Large intestine (tissue), 3 donors: ENCODE measurements around the gene KBTBD12. TPM values are rescaled to one million over a fixed set of nuclear protein-coding genes. Genes with fewer than 3 reads are reported as not detected.

ENCODE experiments used
- DNase-seq, 2 donors: peaks; one replicate each; pipeline versions ENCODE4 v3.0.0 to v3.0.0-alpha.2; 2013
- H3K27ac ChIP-seq: one replicate; pipeline ENCODE4 v1.5.1; 2013; ENCODE audit warnings: low read length
- H3K27me3 ChIP-seq: 2 replicates; pipeline ENCODE4 v1.6.1; 2013; ENCODE audit warnings: low read length; ENCODE audit not compliant: control insufficient read depth, insufficient read depth
- H3K36me3 ChIP-seq: 2 replicates; pipeline ENCODE4 v1.6.1; 2013; ENCODE audit warnings: low read length; ENCODE audit not compliant: control insufficient read depth, insufficient read depth
- H3K4me1 ChIP-seq: one replicate; pipeline ENCODE4 v1.6.1; 2013; ENCODE audit warnings: low read length; ENCODE audit not compliant: control insufficient read depth, insufficient read depth
- H3K4me3 ChIP-seq: one replicate; pipeline ENCODE4 v1.5.1; 2013; ENCODE audit warnings: low read length
- H3K9me3 ChIP-seq: one replicate; pipeline ENCODE4 v1.6.1; 2013; ENCODE audit warnings: mild to moderate bottlenecking, low read depth, low read length, moderate library complexity; ENCODE audit not compliant: control insufficient read depth
- whole genome bisulfite sequencing: methylation state at CpG from one replicate; pipeline ENCODE4 v1.1.5; 2013; ENCODE audit warnings: low lambda C conversion rate; ENCODE audit not compliant: insufficient coverage; 5-methylcytosine and 5-hydroxymethylcytosine counted together
- polyA plus RNA-seq: library from polyadenylated mRNA; unstranded; fragments of 120-200 nt; gene quantifications from one replicate; pipeline ENCODE4 v1.2.1, GENCODE V29; 2013

Gene KBTBD12
- polyA plus RNA-seq, 1 donor: 0.52 TPM

DNA sequence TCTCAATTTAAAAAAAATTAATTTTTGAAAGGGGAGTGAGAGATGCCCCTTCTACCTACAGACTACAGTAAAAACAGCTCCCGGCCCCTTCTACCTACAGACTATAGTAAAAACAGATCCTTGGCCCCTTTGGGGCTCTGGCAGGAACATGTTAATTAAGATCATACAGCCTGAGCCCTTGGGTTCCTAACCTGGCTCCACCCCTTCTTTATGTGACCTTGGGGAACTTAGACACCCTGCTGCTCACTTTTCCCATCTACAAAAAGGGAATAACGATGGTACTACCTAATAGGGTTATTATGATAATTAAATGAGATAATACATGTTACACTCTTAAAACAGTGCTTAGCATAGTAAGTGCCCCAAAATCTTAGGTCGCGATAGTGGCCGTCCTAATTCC is 77.1 kb downstream of the KBTBD12 start:
- Histone ChIP-seq H3K4me1 (no peaks in the 10 kb centered on the region), H3K9me3 (no peaks in the 10 kb centered on the region), H3K27me3 (no peaks in the 10 kb centered on the region), H3K27ac (no peak overlapping the region), H3K4me3 (no peak overlapping the region), H3K36me3 (no peaks in the 10 kb centered on the region)
- DNase-seq: no peak
- no CpG with 5 or more reads among the region's 5 CpGs for WGBS

DNA sequence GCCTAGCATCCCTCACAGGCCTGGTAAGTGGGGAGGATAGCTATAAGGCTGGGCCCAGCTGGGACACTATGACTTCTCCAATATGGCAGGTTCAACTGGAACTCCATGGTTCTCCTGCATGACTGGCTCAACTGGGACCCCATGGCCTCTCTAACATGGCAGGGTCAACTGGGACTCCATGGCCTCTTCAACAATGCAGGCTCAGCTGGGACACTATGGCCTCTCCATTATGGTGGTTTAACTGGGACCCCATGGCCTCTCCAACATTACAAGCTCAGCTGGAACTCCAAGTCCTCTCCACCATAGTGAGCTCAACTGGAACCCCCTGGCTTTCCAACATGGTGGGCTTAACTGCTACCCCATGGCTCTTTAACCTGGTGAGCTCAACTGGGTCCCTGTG is 79.0 kb downstream of the KBTBD12 start:
- no peak for DNase-seq

DNA sequence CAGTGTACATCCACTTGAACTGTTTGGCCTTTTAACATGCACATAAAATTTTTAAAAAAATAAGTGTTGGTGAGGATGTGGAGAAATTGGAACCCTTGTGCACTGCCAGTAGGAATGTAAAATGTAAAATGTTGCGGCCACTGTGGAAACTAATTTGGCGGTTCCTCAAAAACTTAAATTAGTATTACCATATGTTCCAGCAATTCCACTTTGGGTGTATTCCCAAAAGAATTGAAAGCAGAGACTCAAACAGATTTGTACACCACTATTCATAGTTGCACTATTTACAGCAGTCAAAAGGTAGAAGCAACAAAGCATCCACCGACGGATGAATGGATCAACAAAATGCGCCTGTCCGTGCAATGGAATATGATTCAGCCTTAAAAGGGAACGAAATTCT is 82.0 kb downstream of the KBTBD12 start:
- Histone ChIP-seq H3K4me1 (no peaks in the 10 kb centered on the region), H3K27ac (no peak overlapping the region), H3K4me3 (no peak overlapping the region), H3K36me3 (no peaks in the 10 kb centered on the region), H3K27me3 (peaks cover 4% of the 10 kb centered on the region), H3K9me3 (no peaks in the 10 kb centered on the region)
- DNase-seq: no peak
- 100% methylated on average over 3 of the region's 7 CpGs for WGBS

More for the DNA sequence above, 79.0 kb downstream of the KBTBD12 start:
- Histone ChIP-seq H3K27me3 (no peaks in the 10 kb centered on the region), H3K36me3 (no peaks in the 10 kb centered on the region), H3K4me3 (no peak overlapping the region), H3K27ac (no peak overlapping the region), H3K4me1 (no peaks in the 10 kb centered on the region), H3K9me3 (no peaks in the 10 kb centered on the region)

DNA sequence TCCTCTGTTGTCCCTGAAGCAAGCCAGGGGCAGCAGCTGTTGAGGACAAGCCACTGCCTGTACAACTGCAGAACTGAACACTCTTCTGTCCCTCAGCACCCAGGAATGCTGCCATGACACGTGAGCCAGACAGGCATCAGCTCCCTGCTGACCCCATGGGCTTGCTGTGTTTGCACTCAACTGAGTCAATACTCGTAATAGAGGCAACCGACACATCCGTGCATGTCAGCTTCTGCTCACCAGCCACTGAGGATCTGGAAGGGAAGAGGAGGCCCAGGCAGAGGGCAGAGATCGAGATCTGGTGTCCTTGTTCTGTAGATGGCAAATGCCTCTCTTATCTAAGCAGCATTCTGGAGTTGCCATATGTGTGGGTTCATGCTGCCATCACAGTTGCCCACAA is 82.9 kb downstream of the KBTBD12 start:
- no CpG with 5 or more reads among the region's 5 CpGs for WGBS
- no peak overlapping the region for H3K27ac ChIP-seq
- DNase-seq: no peak

DNA sequence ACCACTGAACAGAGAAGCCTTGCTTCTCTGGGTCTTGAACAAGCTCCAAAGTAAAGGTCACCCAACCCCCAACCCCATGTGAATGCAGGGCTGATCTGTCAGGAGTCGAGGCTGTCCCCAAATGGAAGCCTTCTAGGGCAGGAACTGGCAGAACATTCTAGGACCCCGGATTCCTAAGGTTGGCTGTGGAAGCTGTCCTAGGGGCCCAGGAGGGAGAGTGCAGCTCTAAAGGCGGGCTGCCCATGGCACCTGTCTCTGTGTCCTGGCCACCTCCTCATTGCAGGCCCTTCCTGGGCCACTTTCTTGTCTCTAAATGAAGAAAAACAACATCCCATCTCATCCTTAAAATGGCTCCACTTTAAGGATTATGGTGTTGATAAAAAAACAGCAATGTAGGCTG is 83.6 kb downstream of the KBTBD12 start:
- peaks cover 4% of the 10 kb centered on the region for H3K27me3 ChIP-seq
- H3K27ac ChIP-seq: no peak overlapping the region
- no peak overlapping the region for H3K4me3 ChIP-seq
- WGBS: no CpG with 5 or more reads among the region's 3 CpGs
- H3K9me3 ChIP-seq: no peaks in the 10 kb centered on the region
- H3K36me3 ChIP-seq: no peaks in the 10 kb centered on the region
- no peaks in the 10 kb centered on the region for H3K4me1 ChIP-seq
- DNase-seq: no peak

More for the DNA sequence above, 82.9 kb downstream of the KBTBD12 start:
- no peaks in the 10 kb centered on the region for H3K9me3 ChIP-seq
- peaks cover 4% of the 10 kb centered on the region for H3K27me3 ChIP-seq
- H3K4me3 ChIP-seq: no peak overlapping the region
- no peaks in the 10 kb centered on the region for H3K36me3 ChIP-seq
- H3K4me1 ChIP-seq: no peaks in the 10 kb centered on the region

DNA sequence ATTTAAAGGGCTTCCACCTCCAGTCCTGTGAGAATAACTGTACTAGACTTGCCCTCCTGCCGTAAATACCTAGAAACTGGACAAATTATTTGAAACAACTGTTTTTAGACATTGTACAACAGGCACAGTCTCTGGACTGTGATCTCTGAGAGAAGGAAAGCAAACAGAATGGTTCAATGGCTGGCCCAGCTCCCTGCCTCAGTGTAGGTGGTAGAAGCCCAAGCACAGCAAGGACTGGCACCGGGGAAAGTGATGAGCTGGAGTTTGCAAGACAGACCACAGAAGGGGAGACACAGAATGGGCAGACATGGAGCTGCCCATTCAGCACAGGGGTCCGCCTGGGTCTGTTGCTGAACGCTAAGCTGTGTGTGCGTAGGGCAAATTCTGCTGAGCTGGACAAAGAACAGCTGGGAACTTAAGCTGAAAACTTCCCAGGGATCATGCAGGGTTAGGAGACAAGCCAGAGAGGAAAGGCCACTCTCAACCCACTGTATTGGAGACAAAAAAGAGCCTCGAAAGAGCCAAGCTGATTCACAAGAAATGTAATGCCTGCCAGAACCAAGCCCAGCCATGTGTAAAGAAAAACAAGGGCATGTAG is 84.6 kb downstream of the KBTBD12 start:
- H3K9me3 ChIP-seq: no peaks in the 10 kb centered on the region
- DNase-seq: no peak
- no CpG with 5 or more reads among the region's 6 CpGs for WGBS
- H3K4me1 ChIP-seq: no peaks in the 10 kb centered on the region
- H3K36me3 ChIP-seq: no peaks in the 10 kb centered on the region
- no peak overlapping the region for H3K27ac ChIP-seq
- no peak overlapping the region for H3K4me3 ChIP-seq
- H3K27me3 ChIP-seq: peaks cover 4% of the 10 kb centered on the region

DNA sequence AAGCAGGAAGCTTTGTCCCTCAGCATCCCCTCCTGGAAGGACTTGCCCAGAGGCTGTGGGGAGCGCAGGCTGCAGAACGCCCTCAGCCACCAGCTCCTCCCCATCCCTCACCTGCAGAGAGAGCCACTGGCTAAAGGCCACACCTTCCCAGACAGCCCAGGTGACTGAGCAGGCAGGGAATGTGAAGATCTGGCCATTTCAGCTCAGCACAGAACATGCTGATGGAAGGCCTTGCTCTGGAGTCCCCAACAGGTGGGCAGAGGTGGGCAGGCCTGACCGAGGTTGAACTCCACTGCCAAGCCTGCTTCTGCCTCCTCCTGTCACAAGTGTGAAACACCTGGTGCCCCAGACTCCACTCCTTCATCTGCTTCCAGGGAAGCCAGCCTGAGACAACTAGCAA is 86.5 kb downstream of the KBTBD12 start:
- Histone ChIP-seq H3K27ac (no peak overlapping the region), H3K4me1 (peaks cover 8% of the 10 kb centered on the region), H3K4me3 (no peak overlapping the region), H3K36me3 (no peaks in the 10 kb centered on the region), H3K27me3 (peaks cover 11% of the 10 kb centered on the region), H3K9me3 (no peaks in the 10 kb centered on the region)
- DNase-seq: no peak
- WGBS: no CpG with 5 or more reads among the region's 3 CpGs

DNA sequence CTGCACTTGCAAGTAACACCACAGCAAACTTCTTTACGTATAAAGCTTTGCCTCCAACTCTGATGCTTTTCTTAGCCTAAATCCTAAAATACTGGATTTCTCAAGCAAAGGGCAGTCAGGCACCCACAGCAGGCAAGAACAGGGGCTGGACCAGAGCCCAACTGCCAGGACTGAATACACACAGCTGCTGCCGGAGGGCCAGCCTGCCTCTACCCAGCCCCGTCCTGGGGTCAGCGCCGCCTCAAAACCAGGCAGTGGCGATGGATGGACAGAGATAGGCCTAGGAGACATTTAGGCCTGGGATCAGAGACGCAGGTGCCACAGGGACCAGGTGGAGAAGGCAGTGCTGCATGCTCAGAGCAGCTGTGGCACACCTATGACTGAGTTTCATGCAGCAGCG is 89.6 kb downstream of the KBTBD12 start:
- Histone ChIP-seq H3K36me3 (no peaks in the 10 kb centered on the region), H3K27ac (no peak overlapping the region), H3K27me3 (peaks cover 14% of the 10 kb centered on the region), H3K9me3 (no peaks in the 10 kb centered on the region), H3K4me1 (peaks cover 10% of the 10 kb centered on the region), H3K4me3 (no peak overlapping the region)
- no CpG with 5 or more reads among the region's 8 CpGs for WGBS
- DNase-seq: no peak

DNA sequence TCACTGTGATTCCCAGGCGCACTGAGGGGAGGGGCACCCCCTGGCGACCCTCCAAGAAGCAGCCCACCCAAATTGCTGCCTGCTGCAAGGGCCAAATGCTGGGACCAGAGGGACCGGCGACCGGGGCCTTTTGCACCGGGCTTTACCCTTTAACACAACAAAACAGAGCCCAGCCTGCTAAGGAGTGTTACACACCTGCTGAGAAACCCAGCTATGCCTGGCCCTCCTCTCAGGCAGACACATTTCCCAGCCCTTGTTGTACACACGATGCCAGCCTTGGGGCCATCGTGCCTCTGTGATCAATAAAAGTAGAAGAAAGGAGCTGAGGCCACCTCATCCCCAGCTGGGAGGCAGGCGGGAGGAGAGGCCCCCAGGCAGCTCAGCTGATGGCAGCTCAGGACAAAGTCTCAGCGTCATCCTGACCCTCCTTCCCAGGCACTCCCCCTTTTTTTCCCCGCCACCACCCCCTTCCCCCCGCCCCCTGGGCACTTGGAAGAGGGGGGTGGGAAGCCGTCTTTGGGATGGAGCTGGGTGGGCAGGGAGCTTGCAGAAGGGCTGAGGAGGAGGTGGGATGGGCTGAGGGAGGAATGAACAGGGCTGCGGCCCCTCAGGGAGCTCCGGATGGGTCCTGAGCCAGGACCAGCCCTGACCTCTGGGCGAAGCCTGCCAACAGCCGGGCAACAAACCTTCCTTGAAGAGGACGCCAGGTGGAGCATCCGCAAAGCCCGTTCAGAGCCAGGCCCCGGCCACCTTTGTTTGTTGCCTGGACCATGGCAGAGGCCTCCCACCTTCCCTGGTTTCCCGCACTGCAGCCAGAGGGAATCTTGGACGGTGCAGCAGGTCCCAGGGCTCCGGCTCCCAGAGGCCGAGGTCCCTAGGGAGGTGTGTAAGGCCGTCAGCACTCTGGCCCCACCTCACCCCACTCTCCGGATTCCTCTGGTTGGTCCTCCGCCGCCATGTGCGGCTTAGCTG is 91.3 kb downstream of the KBTBD12 start:
- peaks cover 16% of the 10 kb centered on the region for H3K4me1 ChIP-seq
- no peak overlapping the region for H3K4me3 ChIP-seq
- no CpG with 5 or more reads among the region's 30 CpGs for WGBS
- H3K27me3 ChIP-seq: peaks cover 13% of the 10 kb centered on the region
- H3K9me3 ChIP-seq: no peaks in the 10 kb centered on the region
- no peak overlapping the region for H3K27ac ChIP-seq
- no peaks in the 10 kb centered on the region for H3K36me3 ChIP-seq
- DNase-seq: peak; percentile 47 to 61

DNA sequence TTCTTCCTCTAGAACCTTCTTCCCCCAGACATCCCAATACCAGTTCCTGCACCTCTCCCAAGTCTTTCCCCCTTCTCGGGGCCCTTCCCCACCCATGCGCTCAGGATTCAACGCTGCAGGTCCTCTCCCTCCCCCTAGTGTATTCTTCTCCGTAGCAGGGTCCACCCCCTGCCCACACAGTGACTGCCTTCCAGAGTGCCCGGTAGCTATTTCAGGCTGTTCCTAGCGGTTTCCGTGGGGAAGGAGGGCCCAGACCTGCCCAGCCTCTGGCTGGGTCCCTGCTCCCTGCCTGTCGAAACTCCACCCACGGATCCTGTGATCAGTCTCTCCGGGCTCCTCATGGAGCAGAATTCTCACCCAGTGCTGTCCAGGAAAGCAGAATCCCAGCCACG is 92.0 kb downstream of the KBTBD12 start:
- WGBS: 20% methylated on average over 1 of the region's 11 CpGs
- no peak overlapping the region for H3K4me3 ChIP-seq
- H3K27me3 ChIP-seq: peaks cover 13% of the 10 kb centered on the region
- no peak overlapping the region for H3K27ac ChIP-seq
- no peaks in the 10 kb centered on the region for H3K36me3 ChIP-seq
- H3K4me1 ChIP-seq: peaks cover 19% of the 10 kb centered on the region
- no peaks in the 10 kb centered on the region for H3K9me3 ChIP-seq
- no peak for DNase-seq
